B cell (primary cell): Measurements from ENCODE around the gene NET1. TPM values are rescaled to one million over a fixed set of nuclear protein-coding genes. Genes with fewer than 3 reads are reported as not detected.

Experiments
- ATAC-seq: fragments of 200-7000 bp; cut with Tn5 transposase; one replicate; pipeline ENCODE4 v1.10.0; 2021; ENCODE audit warnings: low read depth, mild to moderate bottlenecking, moderate number of reproducible peaks, moderate library complexity
- CTCF ChIA-PET: fragments of 350-600 bp; sonication (Branson Sonifier 250); formaldehyde crosslinking; loops from one replicate; lab custom pipeline; 2021; ENCODE audit warnings: antibody characterized with exemption, inconsistent platforms; lab: Charles Lee
- POLR2A ChIA-PET: fragments of 350-600 bp; sonication (Branson Sonifier 250); formaldehyde crosslinking; loops from one replicate; lab custom pipeline; 2021; ENCODE audit warnings: antibody characterized with exemption; lab: Charles Lee
- DNase-seq: peaks from one replicate; pipeline ENCODE4 v3.0.0; 2013
- H2AFZ ChIP-seq: 2 replicates; pipeline ENCODE4 v1.6.1; 2012; ENCODE audit warnings: mild to moderate bottlenecking, low read depth, low read length; ENCODE audit not compliant: insufficient read depth, poor library complexity, severe bottlenecking
- H3K27ac ChIP-seq, 2 donors: 1 replicate in 1 of 2; 2 replicates in 1 of 2; pipeline ENCODE4 v1.5.1; 2012 to 2013; ENCODE audit warnings: low read length in 2 of 2, mild to moderate bottlenecking in 2 of 2, moderate library complexity in 1 of 2
- H3K27me3 ChIP-seq, 4 experiments: fragments of 200-600 bp in 1 of 4; sonication (generic) in 1 of 4; replicated peaks in 1 of 4; 1 replicate in 2 of 4; 2 replicates in 2 of 4; pipeline versions ENCODE4 v1.6.1 to v1.7.0; 2013 to 2016; ENCODE audit warnings: low read length in 3 of 4, mild to moderate bottlenecking in 2 of 4, mixed read lengths in 1 of 4, moderate library complexity in 1 of 4; ENCODE audit not compliant: insufficient read depth in 4 of 4, control insufficient read depth in 3 of 4; ENCODE audit errors: control extremely low read depth in 1 of 4
- H3K36me3 ChIP-seq, 2 experiments: replicated peaks in 1 of 2; 1 replicate in 1 of 2; 2 replicates in 1 of 2; pipeline versions ENCODE4 v1.6.1 to v1.7.1; 2013; ENCODE audit warnings: low read length in 1 of 2; ENCODE audit not compliant: insufficient read depth in 2 of 2, control insufficient read depth in 1 of 2; ENCODE audit errors: control extremely low read depth in 1 of 2, extremely low read depth in 1 of 2
- H3K4me1 ChIP-seq, 2 donors: fragments of 200-600 bp in 1 of 2; sonication (generic) in 1 of 2; 1 replicate in 1 of 2; 2 replicates in 1 of 2; pipeline versions ENCODE4 v1.5.1 to v1.6.1; 2013 to 2017; ENCODE audit warnings: low read length in 2 of 2; ENCODE audit not compliant: control insufficient read depth in 2 of 2, insufficient read depth in 2 of 2
- H3K4me2 ChIP-seq: replicated peaks from 2 replicates; pipeline ENCODE3; 2012; ENCODE audit warnings: mild to moderate bottlenecking, low read depth, low read length; ENCODE audit not compliant: poor library complexity, severe bottlenecking
- H3K4me3 ChIP-seq, 5 experiments: fragments of 200-600 bp in 1 of 5; sonication (generic) in 1 of 5; 1 replicate in 3 of 5; 2 replicates in 2 of 5; pipeline versions ENCODE4 v1.5.1 to v1.7.0; 2011 to 2016; ENCODE audit warnings: low read length in 4 of 5, mild to moderate bottlenecking in 4 of 5, low read depth in 2 of 5, control low read depth in 1 of 5, moderate library complexity in 1 of 5; ENCODE audit not compliant: insufficient read depth in 1 of 5; ENCODE audit errors: control extremely low read depth in 1 of 5, extremely low read depth in 1 of 5
- H3K79me2 ChIP-seq: fragments of 200-600 bp; sonication (generic); one replicate; pipeline ENCODE4 v1.6.0; 2016; ENCODE audit warnings: low read length; ENCODE audit not compliant: control insufficient read depth, insufficient read depth
- H3K9ac ChIP-seq: fragments of 200-600 bp; sonication (generic); 2 replicates; pipeline ENCODE4 v1.6.1; 2017; ENCODE audit warnings: mild to moderate bottlenecking, low read length, moderate library complexity
- H3K9me3 ChIP-seq, 3 donors: one replicate each; pipeline versions ENCODE4 v1.6.1 to v1.7.1; 2013; ENCODE audit warnings: low read length in 2 of 3; ENCODE audit not compliant: control insufficient read depth in 2 of 3, insufficient read depth in 1 of 3; ENCODE audit errors: control extremely low read depth in 1 of 3
- H4K20me1 ChIP-seq: 2 replicates; pipeline ENCODE4 v1.6.0; 2012; ENCODE audit warnings: mild to moderate bottlenecking, low read length; ENCODE audit not compliant: insufficient read depth, control insufficient read depth, poor library complexity, severe bottlenecking
- H3K27ac Mint-ChIP-seq: one replicate; pipeline ENCODE4 v1.8.0; 2021; ENCODE audit warnings: mixed read lengths
- H3K27me3 Mint-ChIP-seq: one replicate; pipeline ENCODE4 v1.8.0; 2021; ENCODE audit warnings: mixed read lengths
- H3K4me1 Mint-ChIP-seq: one replicate; pipeline ENCODE4 v1.8.0; 2021; ENCODE audit warnings: mixed read lengths
- H3K4me3 Mint-ChIP-seq: one replicate; pipeline ENCODE4 v1.8.0; 2021; ENCODE audit warnings: mixed read lengths
- H3K9me3 Mint-ChIP-seq: one replicate; pipeline ENCODE4 v1.8.0; 2022; ENCODE audit warnings: mixed read lengths; ENCODE audit not compliant: insufficient read depth
- CTCF ChIP-seq: fragments of 200-600 bp; IDR thresholded peaks from one replicate; pipeline ENCODE4 v1.8.0; 2022; ENCODE audit warnings: antibody characterized with exemption, mild to moderate bottlenecking
- EZH2 ChIP-seq: IDR thresholded peaks from 2 replicates; pipeline ENCODE4 v1.6.1; 2012; ENCODE audit warnings: borderline replicate concordance, low read depth, mild to moderate bottlenecking, moderate library complexity, low read length; ENCODE audit not compliant: insufficient read depth, poor library complexity, severe bottlenecking
- WGBS: methylation state at CpG from one replicate; pipeline ENCODE4 v1.1.5; 2013; ENCODE audit warnings: missing lambda C conversion rate; ENCODE audit not compliant: insufficient coverage; 5-methylcytosine and 5-hydroxymethylcytosine counted together
- intact Hi-C: fragments of 100-400 bp; cut with micrococcal nuclease; formaldehyde crosslinking; loops from one replicate; pipeline ENCODE4 v1.10.0; 2022
- polyA plus RNA-seq: library from polyadenylated mRNA; depleted of rRNA; stranded (reverse); fragments of >200 nt; gene quantifications from 2 replicates; pipeline ENCODE4 v1.2.3, GENCODE V29; 2012
- total RNA-seq, 2 donors: library from RNA; stranded (reverse); fragments of 120-200 nt in 1 of 2; gene quantifications; 1 replicate in 1 of 2; 2 replicates in 1 of 2; pipeline versions ENCODE4 v1.2.3 to v1.2.4, GENCODE V29; 2013 to 2022

NET1 gene
- total and polyA plus RNA-seq, 2 donors (not counting 1 experiment from before 2014, with no cell fraction given): 3.5 to 6.4 TPM

GRCh38 chr10:5481121-5481520, 68.8 kb downstream of the NET1 start:
- peaks cover 2% of the 10 kb centered on the region for H3K4me1 Mint-ChIP-seq
- intact Hi-C loops: no loop called here
- no peak overlapping the region for H3K4me3 Mint-ChIP-seq
- Histone ChIP-seq H3K27me3 (no peaks in the 10 kb centered on the region), H3K79me2 (no peaks in the 10 kb centered on the region), H3K9ac (no peak overlapping the region), H3K4me1 (no peaks in the 10 kb centered on the region), H3K4me2 (no peak overlapping the region), H4K20me1 (no peaks in the 10 kb centered on the region), H3K36me3 (no peaks in the 10 kb centered on the region), H3K27ac (no peak overlapping the region), H3K9me3 (peaks cover 0 to 12% (median 0%) of the 10 kb centered on the region in 3 donors), H3K4me3 (no peak overlapping the region), H2AFZ (no peak overlapping the region)
- no peak for DNase-seq
- no peak overlapping the region for H3K27ac Mint-ChIP-seq
- POLR2A ChIA-PET: no interaction called here
- TF ChIP-seq EZH2: no peak
- no peak for TF ChIP-seq CTCF
- H3K9me3 Mint-ChIP-seq: no peaks in the 10 kb centered on the region
- WGBS: over 99% methylated on average over 11 of the region's 12 CpGs
- CTCF ChIA-PET: no interaction called here
- peaks cover 7% of the 10 kb centered on the region for H3K27me3 Mint-ChIP-seq
- ATAC-seq: no peak

GRCh38 chr10:5482016-5482415, 69.7 kb downstream of the NET1 start:
- no peaks in the 10 kb centered on the region for H3K9me3 Mint-ChIP-seq
- 89% methylated on average over 5 of the region's 9 CpGs for WGBS
- POLR2A ChIA-PET: no interaction called here

More at GRCh38 chr10:5482016-5482415, 69.7 kb downstream of the NET1 start:
- CTCF ChIA-PET: no interaction called here
- Histone ChIP-seq H3K79me2 (no peaks in the 10 kb centered on the region), H4K20me1 (no peaks in the 10 kb centered on the region), H3K27ac (no peak overlapping the region), H3K4me3 (no peak overlapping the region), H3K36me3 (no peaks in the 10 kb centered on the region), H3K27me3 (no peaks in the 10 kb centered on the region), H3K9ac (no peak overlapping the region), H3K4me1 (no peaks in the 10 kb centered on the region), H3K9me3 (peaks cover 0 to 12% (median 0%) of the 10 kb centered on the region in 3 donors), H2AFZ (no peak overlapping the region), H3K4me2 (no peak overlapping the region)
- peaks cover 11% of the 10 kb centered on the region for H3K27me3 Mint-ChIP-seq
- DNase-seq (no peak), ATAC-seq (no peak)
- H3K4me1 Mint-ChIP-seq: peaks cover 2% of the 10 kb centered on the region
- intact Hi-C loops: no loop called here
- no peak overlapping the region for H3K27ac Mint-ChIP-seq
- TF ChIP-seq CTCF (no peak), EZH2 (no peak)
- no peak overlapping the region for H3K4me3 Mint-ChIP-seq
